ENCODE data around the gene ZNF548. TPM values are rescaled to one million over a fixed set of nuclear protein-coding genes. Genes with fewer than 3 reads are reported as not detected.

Gene ZNF548
- total and polyA plus RNA-seq, 9 donors: 13.4 to 28.2 (median 23.7) TPM

- Histone ChIP-seq H3K9me3 (peaks cover 3 to 27% of the 10 kb centered on the region in 2 donors), H3K27ac (no peak overlapping the region), H3K4me1 (ENCODE audit: insufficient read depth) (peaks cover 9% of the 10 kb centered on the region), H3K27me3 (no peaks in the 10 kb centered on the region), H3K4me3 (no peak overlapping the region), H3K36me3 (no peaks in the 10 kb centered on the region)
- TF ChIP-seq POLR2A (IDR thresholded peaks at IDR 0.05): no peak
- TF ChIP-seq EP300 (IDR thresholded peaks at IDR 0.05): no peak
- TF ChIP-seq CTCF (IDR thresholded peaks at IDR 0.05): no peak
- no peak for DNase-seq
- intact Hi-C loops (cut with DNase I): no loop called here
- 83 to 92% (median 89%) methylated on average over 4 of the region's 4 CpGs for WGBS, 3 donors
These were observed 48.3 kb downstream of the ZNF548 start for GRCh38 chr19:57437931-57438330.

GRCh38 chr19:57438925-57439324, 49.3 kb downstream of the ZNF548 start:
- intact Hi-C loops (cut with DNase I): no loop called here
- H3K27me3 ChIP-seq: no peaks in the 10 kb centered on the region
- DNase-seq: no peak
- 88 to 94% (median 93%) methylated on average over 9 of the region's 9 CpGs for WGBS, 3 donors
- H3K27ac ChIP-seq: no peak overlapping the region
- peaks cover 3 to 36% of the 10 kb centered on the region in 2 donors for H3K9me3 ChIP-seq
- no peak overlapping the region for H3K4me3 ChIP-seq
- TF ChIP-seq EP300 (IDR thresholded peaks at IDR 0.05) (no peak), CTCF (IDR thresholded peaks at IDR 0.05) (no peak), POLR2A (IDR thresholded peaks at IDR 0.05) (no peak)
- peaks cover 9% of the 10 kb centered on the region for H3K4me1 ChIP-seq (ENCODE audit: insufficient read depth)
- no peaks in the 10 kb centered on the region for H3K36me3 ChIP-seq

GRCh38 chr19:57441979-57442752, 52.5 kb downstream of the ZNF548 start:
- H3K27me3 ChIP-seq: no peaks in the 10 kb centered on the region
- DNase-seq: no peak
- H3K27ac ChIP-seq: no peak overlapping the region
- peaks cover 6 to 54% of the 10 kb centered on the region in 2 donors for H3K9me3 ChIP-seq
- H3K36me3 ChIP-seq: no peaks in the 10 kb centered on the region
- TF ChIP-seq POLR2A (IDR thresholded peaks at IDR 0.05) (no peak), EP300 (IDR thresholded peaks at IDR 0.05) (no peak), CTCF (IDR thresholded peaks at IDR 0.05) (no peak)
- no peak overlapping the region for H3K4me3 ChIP-seq
- H3K4me1 ChIP-seq (ENCODE audit: insufficient read depth): no peaks in the 10 kb centered on the region
- 82 to 93% (median 87%) methylated on average over 7 of the region's 7 CpGs for WGBS, 3 donors
- intact Hi-C loops (cut with DNase I): no loop called here

GRCh38 chr19:57443121-57443696, 53.6 kb downstream of the ZNF548 start:
- intact Hi-C loops (cut with DNase I): no loop called here
- peaks cover 6 to 61% of the 10 kb centered on the region in 2 donors for H3K9me3 ChIP-seq
- DNase-seq: no peak
- H3K36me3 ChIP-seq: no peaks in the 10 kb centered on the region
- no peak overlapping the region for H3K4me3 ChIP-seq
- H3K27ac ChIP-seq: no peak overlapping the region
- H3K27me3 ChIP-seq: no peaks in the 10 kb centered on the region
- 76 to 83% (median 83%) methylated on average over 5 of the region's 5 CpGs for WGBS, 3 donors
- TF ChIP-seq EP300 (IDR thresholded peaks at IDR 0.05) (no peak), POLR2A (IDR thresholded peaks at IDR 0.05) (no peak), CTCF (IDR thresholded peaks at IDR 0.05) (no peak)
- H3K4me1 ChIP-seq (ENCODE audit: insufficient read depth): no peaks in the 10 kb centered on the region
